ENCODE results near the gene RASSF1. TPM values are rescaled to one million over a fixed set of nuclear protein-coding genes. Genes with fewer than 3 reads are reported as not detected.

Gene RASSF1
- total and polyA plus RNA-seq, 2 donors, result 17.6 to 40.3 TPM

GRCh38 chr3:50302095-50303012 lies 38.3 kb downstream of the RASSF1 start:
- 96% methylated on average over 32 of the region's 32 CpGs for WGBS
- Histone ChIP-seq H3K4me3 (ENCODE audit: low read length in 2 of 2) (no peak overlapping the region), H3K4me1 (ENCODE audit: control insufficient read depth in 2 of 2, insufficient read depth in 2 of 2, low read length in 2 of 2) (peaks cover 12 to 24% of the 10 kb centered on the region in 2 donors)

GRCh38 chr3:50300681-50301254 lies 39.9 kb downstream of the RASSF1 start:
- over 99% methylated on average over 6 of the region's 6 CpGs for WGBS
- Histone ChIP-seq H3K4me3 (ENCODE audit: low read length in 2 of 2) (no peak overlapping the region), H3K4me1 (ENCODE audit: control insufficient read depth in 2 of 2, insufficient read depth in 2 of 2, low read length in 2 of 2) (peaks cover 12 to 24% of the 10 kb centered on the region in 2 donors), H3K27ac (ENCODE audit: low read depth in 1 of 2, low read length in 1 of 2) (no peak overlapping the region), H3K36me3 (ENCODE audit: control insufficient read depth in 2 of 2, insufficient read depth in 2 of 2, low read length in 1 of 2) (no peaks in the 10 kb centered on the region), H3K27me3 (ENCODE audit: control insufficient read depth in 2 of 2, insufficient read depth in 1 of 2, low read length in 1 of 2) (no peaks in the 10 kb centered on the region), H3K9me3 (ENCODE audit: control insufficient read depth in 2 of 2, insufficient read depth in 1 of 2, low read length in 1 of 2) (no peaks in the 10 kb centered on the region)
- no peak for DNase-seq (ENCODE audit: low read depth in 6 of 9, low spot score in 9 of 9)

More at GRCh38 chr3:50302095-50303012, 38.3 kb downstream of the RASSF1 start:
- no peak for DNase-seq (ENCODE audit: low read depth in 6 of 9, low spot score in 9 of 9)
- no peaks in the 10 kb centered on the region for H3K27me3 ChIP-seq (ENCODE audit: control insufficient read depth in 2 of 2, insufficient read depth in 1 of 2, low read length in 1 of 2)
- H3K36me3 ChIP-seq (ENCODE audit: control insufficient read depth in 2 of 2, insufficient read depth in 2 of 2, low read length in 1 of 2), result no peaks in the 10 kb centered on the region
- no peak overlapping the region for H3K27ac ChIP-seq (ENCODE audit: low read depth in 1 of 2, low read length in 1 of 2)
- peaks cover 0 to 4% of the 10 kb centered on the region in 2 donors for H3K9me3 ChIP-seq (ENCODE audit: control insufficient read depth in 2 of 2, insufficient read depth in 1 of 2, low read length in 1 of 2)

GRCh38 chr3:50299929-50300680 lies 40.5 kb downstream of the RASSF1 start:
- Histone ChIP-seq H3K27ac (ENCODE audit: low read depth in 1 of 2, low read length in 1 of 2) (peak overlapping the region; percentile 74 to 85), H3K36me3 (ENCODE audit: control insufficient read depth in 2 of 2, insufficient read depth in 2 of 2, low read length in 1 of 2) (no peaks in the 10 kb centered on the region), H3K9me3 (ENCODE audit: control insufficient read depth in 2 of 2, insufficient read depth in 1 of 2, low read length in 1 of 2) (no peaks in the 10 kb centered on the region), H3K27me3 (ENCODE audit: control insufficient read depth in 2 of 2, insufficient read depth in 1 of 2, low read length in 1 of 2) (no peaks in the 10 kb centered on the region), H3K4me3 (ENCODE audit: low read length in 2 of 2) (peak overlapping the region; percentile 48 to 56), H3K4me1 (ENCODE audit: control insufficient read depth in 2 of 2, insufficient read depth in 2 of 2, low read length in 2 of 2) (peaks cover 12 to 24% of the 10 kb centered on the region in 2 donors)
- peak in 1 of 9 donors; percentile 36 for DNase-seq (ENCODE audit: low read depth in 6 of 9, low spot score in 9 of 9)
- 69% methylated on average over 12 of the region's 12 CpGs for WGBS

- WGBS, result 6% methylated on average over 12 of the region's 12 CpGs
- no peak for DNase-seq (ENCODE audit: low read depth in 6 of 9, low spot score in 9 of 9)
- peaks cover 12 to 24% of the 10 kb centered on the region in 2 donors for H3K4me1 ChIP-seq (ENCODE audit: control insufficient read depth in 2 of 2, insufficient read depth in 2 of 2, low read length in 2 of 2)
- H3K27me3 ChIP-seq (ENCODE audit: control insufficient read depth in 2 of 2, insufficient read depth in 1 of 2, low read length in 1 of 2), result no peaks in the 10 kb centered on the region
- H3K36me3 ChIP-seq (ENCODE audit: control insufficient read depth in 2 of 2, insufficient read depth in 2 of 2, low read length in 1 of 2), result no peaks in the 10 kb centered on the region
- no peaks in the 10 kb centered on the region for H3K9me3 ChIP-seq (ENCODE audit: control insufficient read depth in 2 of 2, insufficient read depth in 1 of 2, low read length in 1 of 2)
- H3K4me3 ChIP-seq (ENCODE audit: low read length in 2 of 2), result peak overlapping the region; percentile 48 to 56
- peak overlapping the region; percentile 74 to 85 for H3K27ac ChIP-seq (ENCODE audit: low read depth in 1 of 2, low read length in 1 of 2)
Measured at GRCh38 chr3:50299638-50299928, 41.1 kb downstream of the RASSF1 start.

- peaks cover 12 to 24% of the 10 kb centered on the region in 2 donors for H3K4me1 ChIP-seq (ENCODE audit: control insufficient read depth in 2 of 2, insufficient read depth in 2 of 2, low read length in 2 of 2)
Measured at GRCh38 chr3:50298836-50299637, 41.6 kb downstream of the RASSF1 start, which contains the start of the genes HYAL3 and NAA80. Gene HYAL3 (minus strand): TSS chr3:50299405. CDS start chr3:50295602, 3,803 bp downstream. Gene NAA80 (minus strand): TSS chr3:50299405. CDS start chr3:50297463, 1,942 bp downstream.

GRCh38 chr3:50297896-50298725 lies 42.5 kb downstream of the RASSF1 start:
- Histone ChIP-seq H3K4me3 (ENCODE audit: low read length in 2 of 2) (peak overlapping the region; percentile 56 to 89), H3K27ac (ENCODE audit: low read depth in 1 of 2, low read length in 1 of 2) (peak overlapping the region; percentile 52 to 98), H3K27me3 (ENCODE audit: control insufficient read depth in 2 of 2, insufficient read depth in 1 of 2, low read length in 1 of 2) (no peaks in the 10 kb centered on the region), H3K36me3 (ENCODE audit: control insufficient read depth in 2 of 2, insufficient read depth in 2 of 2, low read length in 1 of 2) (no peaks in the 10 kb centered on the region), H3K9me3 (ENCODE audit: control insufficient read depth in 2 of 2, insufficient read depth in 1 of 2, low read length in 1 of 2) (no peaks in the 10 kb centered on the region), H3K4me1 (ENCODE audit: control insufficient read depth in 2 of 2, insufficient read depth in 2 of 2, low read length in 2 of 2) (peaks cover 12 to 25% of the 10 kb centered on the region in 2 donors)
- WGBS, result 42% methylated on average over 9 of the region's 9 CpGs
- no peak for DNase-seq (ENCODE audit: low read depth in 6 of 9, low spot score in 9 of 9)

More at GRCh38 chr3:50298836-50299637, 41.6 kb downstream of the RASSF1 start, which contains the start of the genes HYAL3 and NAA80:
- H3K27me3 ChIP-seq (ENCODE audit: control insufficient read depth in 2 of 2, insufficient read depth in 1 of 2, low read length in 1 of 2), result no peaks in the 10 kb centered on the region
- no peaks in the 10 kb centered on the region for H3K36me3 ChIP-seq (ENCODE audit: control insufficient read depth in 2 of 2, insufficient read depth in 2 of 2, low read length in 1 of 2)
- H3K4me3 ChIP-seq (ENCODE audit: low read length in 2 of 2), result peak within 1 kb of the TSS; percentile 56 to 89
- under 1% methylated on average over 61 of the region's 61 CpGs for WGBS
- H3K9me3 ChIP-seq (ENCODE audit: control insufficient read depth in 2 of 2, insufficient read depth in 1 of 2, low read length in 1 of 2), result no peaks in the 10 kb centered on the region
- DNase-seq (ENCODE audit: low read depth in 6 of 9, low spot score in 9 of 9), result peak; percentile 98 to 100 (median 99)
- peak within 1 kb of the TSS; percentile 88 to 98 for H3K27ac ChIP-seq (ENCODE audit: low read depth in 1 of 2, low read length in 1 of 2)

GRCh38 chr3:50297384-50297775 lies 43.3 kb downstream of the RASSF1 start:
- peaks cover 12 to 32% of the 10 kb centered on the region in 2 donors for H3K4me1 ChIP-seq (ENCODE audit: control insufficient read depth in 2 of 2, insufficient read depth in 2 of 2, low read length in 2 of 2)
- no peaks in the 10 kb centered on the region for H3K9me3 ChIP-seq (ENCODE audit: control insufficient read depth in 2 of 2, insufficient read depth in 1 of 2, low read length in 1 of 2)
- H3K27ac ChIP-seq (ENCODE audit: low read depth in 1 of 2, low read length in 1 of 2), result no peak overlapping the region
- no peak for DNase-seq (ENCODE audit: low read depth in 6 of 9, low spot score in 9 of 9)
- H3K36me3 ChIP-seq (ENCODE audit: control insufficient read depth in 2 of 2, insufficient read depth in 2 of 2, low read length in 1 of 2), result no peaks in the 10 kb centered on the region
- 100% methylated on average over 2 of the region's 2 CpGs for WGBS
- no peaks in the 10 kb centered on the region for H3K27me3 ChIP-seq (ENCODE audit: control insufficient read depth in 2 of 2, insufficient read depth in 1 of 2, low read length in 1 of 2)
- H3K4me3 ChIP-seq (ENCODE audit: low read length in 2 of 2), result no peak overlapping the region

All from thymus (tissue), 11 donors.